Body of pancreas (tissue), 4 donors: ENCODE results near the gene SESN2.

Source experiments
- CTCF ChIP-seq, 7 experiments: fragments of 450-650 bp in 4 of 7; fragments of 200-600 bp in 3 of 7; sonication (generic) in 3 of 7; IDR thresholded peaks; one replicate each; pipeline ENCODE4 v1.5.1; 2016 to 2019; ENCODE audit warnings: antibody characterized with exemption in 7 of 7
- POLR2A ChIP-seq, 3 donors: fragments of 450-650 bp; IDR thresholded peaks; one replicate each; pipeline ENCODE4 v1.6.1; 2016; ENCODE audit warnings: antibody characterized with exemption in 3 of 3, mild to moderate bottlenecking in 2 of 3

- no peak for TF ChIP-seq CTCF (IDR thresholded peaks at IDR 0.05)
- TF ChIP-seq POLR2A (IDR thresholded peaks at IDR 0.05), result no peak
Measured at GRCh38 chr1:28246427-28246832, 12.9 kb upstream of the SESN2 start.
